Coronary artery (tissue), 2 donors: ENCODE data around the gene CFAP44.
"Not testable (repeated sequence)": the region's sequence is repeated elsewhere in the genome, so short reads cannot be mapped to it uniquely, and the experiment has no call there.

Experiments used
- DNase-seq: peaks from one replicate; pipeline ENCODE4 v3.0.0-alpha.2; 2017; ENCODE audit warnings: low spot score
- H3K27ac ChIP-seq, 2 donors: fragments of 200-600 bp; sonication (generic); one replicate each; pipeline ENCODE4 v1.5.1; 2016 to 2019
- H3K4me3 ChIP-seq: fragments of 200-600 bp; sonication (generic); 2 replicates; pipeline ENCODE4 v1.5.1; 2016; ENCODE audit warnings: mild to moderate bottlenecking, moderate library complexity
- TF ChIP-seq, protein P1 (sequence below): fragments of 200-600 bp; sonication (generic); IDR thresholded peaks from one replicate; pipeline ENCODE4 v1.5.1; 2019; ENCODE audit warnings: antibody characterized with exemption

CFAP44 gene, protein sequence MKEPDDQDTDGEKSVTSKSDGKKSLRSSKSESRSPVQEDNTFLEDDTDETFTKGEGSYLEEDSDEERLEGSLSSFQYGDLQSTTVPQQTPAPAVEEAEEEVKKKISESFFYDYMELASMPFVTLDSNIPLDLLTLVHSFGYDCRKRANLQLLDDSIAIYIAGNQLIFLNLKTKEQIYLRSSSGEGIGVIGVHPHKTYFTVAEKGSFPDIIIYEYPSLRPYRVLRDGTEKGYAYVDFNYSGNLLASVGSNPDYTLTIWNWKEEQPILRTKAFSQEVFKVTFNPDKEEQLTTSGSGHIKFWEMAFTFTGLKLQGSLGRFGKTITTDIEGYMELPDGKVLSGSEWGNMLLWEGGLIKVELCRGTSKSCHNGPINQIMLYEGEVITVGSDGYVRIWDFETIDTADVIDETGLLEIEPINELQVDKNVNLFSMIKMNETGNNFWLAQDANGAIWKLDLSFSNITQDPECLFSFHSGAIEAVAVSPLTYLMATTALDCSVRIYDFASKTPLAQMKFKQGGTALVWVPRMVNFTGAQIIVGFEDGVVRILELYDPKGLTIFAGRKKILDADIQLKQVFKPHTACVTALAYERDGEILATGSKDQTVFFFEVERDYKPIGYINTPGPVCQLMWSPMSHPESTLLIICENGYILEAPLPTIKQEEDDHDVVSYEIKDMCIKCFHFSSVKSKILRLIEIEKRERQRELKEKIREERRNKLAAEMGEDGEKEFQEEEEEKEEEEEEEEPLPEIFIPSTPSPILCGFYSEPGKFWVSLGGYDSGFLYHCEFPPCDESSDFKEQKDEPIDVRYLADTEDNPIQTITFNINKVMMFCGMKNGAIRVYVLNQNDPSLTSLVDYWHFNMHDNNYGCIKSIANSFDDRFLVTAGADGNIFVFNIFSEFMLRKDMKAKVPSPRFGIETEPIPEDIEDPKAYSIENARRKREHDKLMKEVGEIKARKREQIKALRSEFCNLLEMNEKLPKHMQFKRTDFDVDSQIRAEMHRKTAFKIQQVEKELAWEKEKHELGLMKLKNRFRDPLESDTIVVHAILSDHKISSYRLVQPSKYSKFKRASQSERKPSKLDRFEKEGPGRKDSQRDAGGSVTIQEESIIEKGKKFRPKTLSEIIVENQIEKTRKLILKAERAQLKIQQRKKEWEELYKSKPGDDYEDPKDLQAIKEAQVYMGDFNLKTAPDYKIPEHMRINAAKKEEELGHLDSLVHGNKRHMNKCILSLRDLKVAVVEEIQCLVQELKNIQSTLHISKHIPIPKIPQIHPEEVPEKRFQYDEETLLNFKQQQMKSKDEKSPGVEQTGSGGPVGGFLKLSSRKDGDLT (N-terminal part only)

DNA sequence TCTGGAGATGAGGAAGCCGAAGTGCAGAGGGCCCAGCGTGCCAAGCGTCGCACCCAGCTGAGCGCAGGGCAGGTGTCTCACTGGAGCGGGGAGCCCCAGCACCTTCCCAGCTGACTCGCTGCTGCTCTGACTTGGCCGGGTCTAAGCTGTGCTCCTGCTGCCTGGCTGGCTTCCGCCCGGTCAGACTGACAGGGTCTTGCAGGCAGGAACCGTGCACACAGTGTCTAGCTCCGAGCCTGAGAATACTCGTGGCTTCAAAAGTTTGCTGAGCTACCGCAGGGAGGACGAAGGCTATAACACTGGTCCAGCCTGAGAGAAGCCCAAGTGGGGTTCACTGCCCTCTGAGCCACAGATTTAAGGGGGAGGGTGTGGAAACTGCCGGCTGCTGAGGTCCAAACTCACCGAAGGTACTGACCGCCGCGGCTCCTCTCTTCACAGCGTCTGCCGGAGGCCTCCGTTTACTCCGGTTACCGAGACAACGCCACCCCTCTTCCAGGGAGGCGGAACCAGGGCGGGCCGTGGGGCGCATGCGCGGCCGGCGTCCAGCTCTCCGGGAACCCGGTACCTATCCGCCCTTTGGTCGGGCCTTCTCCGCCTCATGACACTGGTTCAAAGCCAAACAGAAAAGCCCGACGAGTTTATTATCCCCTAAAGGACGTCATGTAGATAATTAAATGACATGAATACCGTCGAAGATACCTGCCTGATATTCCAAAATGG, at the start of gene CFAP44:
CFAP44 (minus strand) TSS at position 443 of the 720 bp plus-strand sequence. CDS start 7,829 bp downstream, outside the sequence.
- DNase-seq: peak; percentile 71
- Histone ChIP-seq H3K27ac (no peak within 1 kb of the TSS), H3K4me3 (peak within 1 kb of the TSS; percentile 67)
- TF ChIP-seq, protein P1, sequence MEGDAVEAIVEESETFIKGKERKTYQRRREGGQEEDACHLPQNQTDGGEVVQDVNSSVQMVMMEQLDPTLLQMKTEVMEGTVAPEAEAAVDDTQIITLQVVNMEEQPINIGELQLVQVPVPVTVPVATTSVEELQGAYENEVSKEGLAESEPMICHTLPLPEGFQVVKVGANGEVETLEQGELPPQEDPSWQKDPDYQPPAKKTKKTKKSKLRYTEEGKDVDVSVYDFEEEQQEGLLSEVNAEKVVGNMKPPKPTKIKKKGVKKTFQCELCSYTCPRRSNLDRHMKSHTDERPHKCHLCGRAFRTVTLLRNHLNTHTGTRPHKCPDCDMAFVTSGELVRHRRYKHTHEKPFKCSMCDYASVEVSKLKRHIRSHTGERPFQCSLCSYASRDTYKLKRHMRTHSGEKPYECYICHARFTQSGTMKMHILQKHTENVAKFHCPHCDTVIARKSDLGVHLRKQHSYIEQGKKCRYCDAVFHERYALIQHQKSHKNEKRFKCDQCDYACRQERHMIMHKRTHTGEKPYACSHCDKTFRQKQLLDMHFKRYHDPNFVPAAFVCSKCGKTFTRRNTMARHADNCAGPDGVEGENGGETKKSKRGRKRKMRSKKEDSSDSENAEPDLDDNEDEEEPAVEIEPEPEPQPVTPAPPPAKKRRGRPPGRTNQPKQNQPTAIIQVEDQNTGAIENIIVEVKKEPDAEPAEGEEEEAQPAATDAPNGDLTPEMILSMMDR: no peak

DNA sequence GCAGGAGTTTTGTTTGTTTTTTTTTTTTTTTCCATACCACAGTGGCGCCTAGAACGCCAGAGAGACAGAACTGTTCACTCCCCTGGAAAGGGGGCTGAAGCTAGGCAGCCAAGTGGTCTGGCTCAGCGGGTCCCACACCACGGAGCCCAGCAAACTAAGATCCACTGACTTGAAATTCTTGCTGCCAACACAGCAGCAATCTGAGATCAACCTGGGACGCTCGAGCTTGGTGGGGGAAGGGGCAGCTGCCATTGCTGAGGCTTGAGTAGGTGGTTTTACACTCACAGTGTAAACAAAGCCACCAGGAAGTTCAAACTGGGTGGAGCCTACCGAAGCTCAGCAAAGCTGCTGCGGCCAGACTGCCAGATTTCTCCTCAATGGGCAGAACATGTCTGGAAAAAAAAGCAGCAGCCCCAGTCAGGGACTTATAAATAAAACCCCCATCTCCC, 43.9 kb upstream of the CFAP44 start:
- no peak for DNase-seq
- Histone ChIP-seq H3K27ac (no peak overlapping the region), H3K4me3 (no peak overlapping the region)
- TF ChIP-seq, protein P1: no peak

DNA sequence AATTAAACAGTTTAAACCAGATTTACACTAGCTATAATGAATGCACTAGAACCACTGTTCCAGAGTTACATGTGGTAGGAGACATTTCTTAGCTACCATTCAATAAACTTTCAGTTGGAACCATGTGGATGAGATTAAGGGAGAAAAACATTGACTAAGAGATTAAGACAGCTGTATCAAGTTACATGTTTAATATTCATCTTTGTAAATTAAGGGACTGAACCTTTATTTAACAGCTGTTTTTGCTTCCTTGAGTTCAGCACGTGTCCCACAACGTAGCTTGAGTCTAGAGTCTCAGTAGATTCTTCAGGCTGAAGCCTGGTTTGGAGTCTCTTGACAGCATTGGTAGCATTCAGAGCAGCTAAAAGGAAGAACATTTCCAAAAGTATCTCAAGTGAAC, 27.2 kb upstream of the CFAP44 start:
- TF ChIP-seq, protein P1: no peak
- Histone ChIP-seq H3K4me3 (no peak overlapping the region), H3K27ac (no peak overlapping the region)
- DNase-seq: no peak

DNA sequence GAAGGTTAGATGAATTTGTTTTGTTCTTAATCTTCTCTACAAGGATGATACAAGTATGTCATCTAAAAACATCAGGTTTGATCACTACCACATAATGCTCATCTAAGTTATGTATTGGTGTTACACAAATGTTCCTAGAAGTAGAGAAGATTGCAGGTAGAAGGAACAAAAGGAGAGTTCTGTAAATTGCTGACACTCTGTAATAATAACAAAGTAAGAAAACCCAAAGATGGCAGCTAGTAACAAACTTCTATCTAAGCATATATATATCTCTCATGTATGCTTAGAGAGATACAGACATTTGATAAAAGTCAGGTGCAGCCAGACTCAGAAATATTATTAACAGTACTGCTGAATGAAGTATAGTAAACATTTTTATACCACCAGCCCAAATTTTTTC, 20.2 kb upstream of the CFAP44 start:
- TF ChIP-seq, protein P1: no peak
- DNase-seq: no peak
- H3K27ac ChIP-seq: no peak overlapping the region
- no peak overlapping the region for H3K4me3 ChIP-seq

DNA sequence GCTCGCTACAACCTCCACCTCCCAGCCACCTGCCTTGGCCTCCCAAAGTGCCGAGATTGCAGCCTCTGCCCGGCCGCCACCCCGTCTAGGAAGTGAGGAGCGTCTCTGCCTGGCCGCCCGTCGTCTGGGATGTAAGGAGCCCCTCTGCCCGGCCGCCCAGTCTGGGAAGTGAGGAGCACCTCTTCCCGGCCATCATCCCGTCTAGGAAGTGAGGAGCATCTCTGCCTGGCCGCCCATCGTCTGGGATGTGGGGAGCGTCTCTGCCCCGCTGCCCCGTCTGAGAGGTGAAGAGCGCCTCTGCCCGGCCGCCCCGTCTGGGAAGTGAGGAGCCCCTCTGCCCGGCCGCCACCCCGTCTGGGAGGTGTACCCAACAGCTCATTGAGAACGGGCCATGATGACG, 17.3 kb upstream of the CFAP44 start:
- not testable (repeated sequence) for H3K27ac ChIP-seq, DNase-seq, H3K4me3 ChIP-seq

DNA sequence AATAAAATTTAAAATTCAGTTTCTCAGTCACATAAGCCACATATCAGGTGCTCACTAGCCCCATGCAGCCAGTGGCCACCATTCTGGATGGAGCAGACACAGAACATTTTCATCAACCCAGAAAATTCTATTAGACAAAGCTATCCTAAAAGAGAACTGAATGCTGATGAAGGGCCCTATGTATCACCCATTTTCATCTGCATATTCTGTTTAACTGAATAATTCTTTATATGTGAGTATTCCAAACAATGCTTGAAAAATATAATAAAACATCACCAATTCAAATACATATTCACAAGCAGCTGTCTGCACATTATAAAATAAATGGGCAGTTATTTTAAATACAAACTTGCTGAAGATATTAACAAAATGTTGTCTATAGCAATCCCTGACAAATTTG, 14.2 kb upstream of the CFAP44 start:
- Histone ChIP-seq H3K27ac (no peak overlapping the region), H3K4me3 (no peak overlapping the region)
- no peak for DNase-seq
- TF ChIP-seq, protein P1: no peak
